Prostate gland (tissue), 2 donors: ENCODE data around the gene PPM1L. TPM values are rescaled to one million over a fixed set of nuclear protein-coding genes. Genes with fewer than 3 reads are reported as not detected.

Source experiments
- DNase-seq: peaks from one replicate; pipeline ENCODE4 v3.0.0-alpha.2; 2019; ENCODE audit warnings: low spot score
- H3K27ac ChIP-seq, 2 donors: fragments of 200-600 bp; sonication (generic); 2 replicates each; pipeline ENCODE4 v1.5.1; 2017 to 2019
- H3K27me3 ChIP-seq: fragments of 200-600 bp; sonication (generic); replicated peaks from 2 replicates; pipeline ENCODE4 v1.5.1; 2019; ENCODE audit not compliant: insufficient read depth
- H3K36me3 ChIP-seq, 2 donors: fragments of 200-600 bp; sonication (generic); 1 replicate in 1 of 2; 2 replicates in 1 of 2; pipeline versions ENCODE4 v1.5.1 to v1.8.1; 2017 to 2019
- H3K4me1 ChIP-seq: fragments of 200-600 bp; sonication (generic); replicated peaks from 2 replicates; pipeline ENCODE4 v1.5.1; 2019
- H3K4me3 ChIP-seq, 2 donors: fragments of 200-600 bp; sonication (generic); 2 replicates each; pipeline ENCODE4 v1.5.1; 2017 to 2019
- H3K9me3 ChIP-seq: fragments of 200-600 bp; sonication (generic); 2 replicates; pipeline ENCODE4 v1.5.1; 2017
- POLR2A ChIP-seq: fragments of 450-650 bp; IDR thresholded peaks from one replicate; pipeline ENCODE4 v1.6.1; 2016; ENCODE audit warnings: antibody characterized with exemption, mild to moderate bottlenecking
- POLR2AphosphoS5 ChIP-seq: sonication (generic); formaldehyde crosslinking; IDR thresholded peaks from one replicate; pipeline ENCODE4 v1.6.1; 2017; ENCODE audit warnings: antibody characterized with exemption
- WGBS: methylation state at CpG from one replicate; pipeline ENCODE4 v1.1.5; 2018; 5-methylcytosine and 5-hydroxymethylcytosine counted together
- intact Hi-C: fragments of 100-400 bp; cut with DNase I; formaldehyde crosslinking; loops from one replicate; pipeline ENCODE4 v1.14.2; 2022
- total RNA-seq, 2 donors: library from RNA; depleted of rRNA; stranded (reverse); fragments of >200 nt; gene quantifications; one replicate each; pipeline ENCODE4 v1.1.0, GENCODE V29; 2016
- TF ChIP-seq, protein P1 (sequence below), 4 experiments: fragments of 200-600 bp in 2 of 4; fragments of 450-650 bp in 2 of 4; sonication (generic) in 2 of 4; IDR thresholded peaks; 1 replicate in 3 of 4; 2 replicates in 1 of 4; pipeline ENCODE4 v1.5.1; 2016 to 2019; ENCODE audit warnings: antibody characterized with exemption in 4 of 4, mild to moderate bottlenecking in 2 of 4, moderate library complexity in 2 of 4

The PPM1L gene
- total RNA-seq, 2 donors from 2014 or later: 23.6 to 27.0 TPM

DNA sequence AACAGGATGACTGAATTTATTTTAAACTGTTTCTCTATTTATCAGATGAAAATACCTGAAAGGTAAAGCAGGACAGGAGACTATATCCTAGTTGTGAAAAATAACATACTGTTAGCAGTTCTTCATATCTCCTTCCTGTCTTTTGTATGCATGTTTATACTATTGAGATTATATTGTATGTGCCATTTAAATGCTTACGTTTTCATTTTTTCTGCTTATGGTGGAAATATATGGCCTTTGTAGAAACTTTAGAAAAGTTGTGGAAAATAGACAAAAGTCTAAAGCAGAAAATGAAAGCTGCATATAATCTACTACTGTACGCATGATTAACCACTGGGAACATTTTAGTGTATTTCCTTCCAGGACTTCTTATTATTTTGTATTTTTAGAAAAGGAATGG is 2.1 kb upstream of the PPM1L start:
- no peak for TF ChIP-seq POLR2A
- TF ChIP-seq, protein P1, sequence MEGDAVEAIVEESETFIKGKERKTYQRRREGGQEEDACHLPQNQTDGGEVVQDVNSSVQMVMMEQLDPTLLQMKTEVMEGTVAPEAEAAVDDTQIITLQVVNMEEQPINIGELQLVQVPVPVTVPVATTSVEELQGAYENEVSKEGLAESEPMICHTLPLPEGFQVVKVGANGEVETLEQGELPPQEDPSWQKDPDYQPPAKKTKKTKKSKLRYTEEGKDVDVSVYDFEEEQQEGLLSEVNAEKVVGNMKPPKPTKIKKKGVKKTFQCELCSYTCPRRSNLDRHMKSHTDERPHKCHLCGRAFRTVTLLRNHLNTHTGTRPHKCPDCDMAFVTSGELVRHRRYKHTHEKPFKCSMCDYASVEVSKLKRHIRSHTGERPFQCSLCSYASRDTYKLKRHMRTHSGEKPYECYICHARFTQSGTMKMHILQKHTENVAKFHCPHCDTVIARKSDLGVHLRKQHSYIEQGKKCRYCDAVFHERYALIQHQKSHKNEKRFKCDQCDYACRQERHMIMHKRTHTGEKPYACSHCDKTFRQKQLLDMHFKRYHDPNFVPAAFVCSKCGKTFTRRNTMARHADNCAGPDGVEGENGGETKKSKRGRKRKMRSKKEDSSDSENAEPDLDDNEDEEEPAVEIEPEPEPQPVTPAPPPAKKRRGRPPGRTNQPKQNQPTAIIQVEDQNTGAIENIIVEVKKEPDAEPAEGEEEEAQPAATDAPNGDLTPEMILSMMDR (IDR thresholded peaks at IDR 0.05): no peak
- no peak for TF ChIP-seq POLR2AphosphoS5
- H3K36me3 ChIP-seq: no peaks in the 10 kb centered on the region
- 48% methylated on average over 2 of the region's 2 CpGs for WGBS
- H3K4me1 ChIP-seq: peaks cover 6% of the 10 kb centered on the region
- DNase-seq: no peak
- no peaks in the 10 kb centered on the region for H3K27me3 ChIP-seq
- H3K4me3 ChIP-seq: peak overlapping the region; percentile 68 to 76
- peak overlapping the region in 1 of 2 donors; percentile 88 for H3K27ac ChIP-seq
- intact Hi-C loops: loop anchor here (5.0 to 10.0 kb wide), 2 partner anchors 47 to 189 kb away; partner anchors contain the start of gene KPNA4
- H3K9me3 ChIP-seq: no peaks in the 10 kb centered on the region

DNA sequence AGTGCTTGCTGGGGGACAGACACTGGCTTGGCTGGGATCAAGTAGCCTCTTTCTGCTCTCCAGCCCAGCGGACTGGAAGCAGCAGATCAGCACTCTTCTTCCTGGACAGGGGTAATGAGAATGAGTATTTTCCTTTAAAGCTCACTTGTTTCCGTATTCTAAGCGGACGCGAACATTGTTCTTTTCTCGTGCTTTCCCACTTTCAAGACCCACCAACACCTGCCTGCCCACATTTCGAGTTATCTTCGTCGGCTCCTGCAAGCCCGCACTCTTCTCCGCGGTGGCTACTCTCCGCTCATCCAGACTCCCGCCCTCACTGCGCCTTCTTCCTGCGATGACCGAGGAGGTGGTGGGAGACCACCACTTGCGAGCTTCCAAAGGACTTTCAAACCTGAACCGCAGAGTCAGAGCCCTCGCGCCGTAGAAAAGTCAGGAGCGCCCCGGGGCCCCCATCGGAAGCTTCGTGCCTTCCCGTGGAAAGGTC is 1.6 kb upstream of the PPM1L start:
- Histone ChIP-seq H3K4me1 (peaks cover 6% of the 10 kb centered on the region), H3K27ac (peak overlapping the region; percentile 88 to 92), H3K4me3 (peak overlapping the region; percentile 68 to 76), H3K9me3 (no peaks in the 10 kb centered on the region), H3K27me3 (no peaks in the 10 kb centered on the region), H3K36me3 (no peaks in the 10 kb centered on the region)
- WGBS: 0% methylated on average over 27 of the region's 27 CpGs
- intact Hi-C loops: loop anchor here (5.0 to 10.0 kb wide), 2 partner anchors 47 to 190 kb away; partner anchors contain the start of gene KPNA4
- DNase-seq: peak; percentile 25
- TF ChIP-seq, protein P1 (IDR thresholded peaks at IDR 0.05): no peak
- TF ChIP-seq POLR2AphosphoS5 (peak; percentile 17), POLR2A (no peak)

DNA sequence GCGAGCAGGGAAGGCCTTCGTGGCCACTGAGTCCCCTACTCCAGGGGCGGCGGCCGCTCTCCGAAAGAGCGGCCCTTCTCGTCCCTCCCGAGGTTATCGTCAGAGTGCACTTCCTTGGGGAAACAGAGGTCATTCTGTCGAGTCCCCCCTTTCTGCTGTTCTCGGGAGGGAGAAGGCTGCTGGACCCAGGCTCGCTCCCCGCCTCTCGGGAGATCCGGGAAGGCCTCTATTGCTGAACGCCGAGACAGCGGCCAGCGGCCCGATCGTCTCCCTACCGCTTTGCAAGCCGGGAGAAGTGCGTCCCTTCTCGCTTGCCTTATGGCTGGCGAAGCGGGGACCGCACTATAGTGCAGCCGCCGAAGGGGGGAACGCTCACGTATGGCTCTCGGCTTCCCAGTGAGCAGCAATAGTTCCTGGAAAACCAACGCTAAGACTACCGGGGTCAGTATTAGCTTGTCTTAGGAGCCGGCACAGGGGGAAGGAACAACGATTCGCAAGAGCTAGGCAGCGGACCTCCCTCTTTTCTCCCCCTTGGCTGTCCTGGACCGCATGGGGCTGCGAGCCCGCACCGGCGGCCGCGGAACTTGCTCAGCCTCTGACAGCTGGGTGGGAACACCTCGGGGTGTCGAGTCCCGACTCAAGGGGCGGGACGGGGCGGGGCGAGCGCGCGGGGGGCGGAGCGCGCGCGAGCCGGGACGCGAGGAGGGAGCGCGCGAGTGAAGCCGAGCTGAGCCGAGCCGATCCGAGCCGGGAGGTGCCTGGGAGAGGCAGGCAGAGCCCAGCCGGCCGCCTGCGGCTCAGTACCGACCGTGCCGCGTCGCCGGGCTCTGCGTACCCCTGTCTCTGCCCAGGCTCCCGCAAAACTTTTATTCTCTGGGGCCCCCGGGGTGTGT is 930 bp upstream of the PPM1L start:
- H3K4me3 ChIP-seq: peak overlapping the region; percentile 68 to 76
- peak overlapping the region; percentile 88 to 92 for H3K27ac ChIP-seq
- no peaks in the 10 kb centered on the region for H3K9me3 ChIP-seq
- WGBS: 1% methylated on average over 72 of the region's 85 CpGs
- TF ChIP-seq POLR2A: peak; percentile 89
- TF ChIP-seq POLR2AphosphoS5: peak; percentile 83
- TF ChIP-seq, protein P1 (IDR thresholded peaks at IDR 0.05): peak in 1 of 4 experiments; percentile 15
- no peaks in the 10 kb centered on the region for H3K27me3 ChIP-seq
- peak; percentile 94 for DNase-seq
- H3K36me3 ChIP-seq: no peaks in the 10 kb centered on the region
- intact Hi-C loops: loop anchor here (5.0 to 10.0 kb wide), 5 partner anchors 47 to 190 kb away; partner anchors contain the start of gene KPNA4
- H3K4me1 ChIP-seq: peaks cover 6% of the 10 kb centered on the region

DNA sequence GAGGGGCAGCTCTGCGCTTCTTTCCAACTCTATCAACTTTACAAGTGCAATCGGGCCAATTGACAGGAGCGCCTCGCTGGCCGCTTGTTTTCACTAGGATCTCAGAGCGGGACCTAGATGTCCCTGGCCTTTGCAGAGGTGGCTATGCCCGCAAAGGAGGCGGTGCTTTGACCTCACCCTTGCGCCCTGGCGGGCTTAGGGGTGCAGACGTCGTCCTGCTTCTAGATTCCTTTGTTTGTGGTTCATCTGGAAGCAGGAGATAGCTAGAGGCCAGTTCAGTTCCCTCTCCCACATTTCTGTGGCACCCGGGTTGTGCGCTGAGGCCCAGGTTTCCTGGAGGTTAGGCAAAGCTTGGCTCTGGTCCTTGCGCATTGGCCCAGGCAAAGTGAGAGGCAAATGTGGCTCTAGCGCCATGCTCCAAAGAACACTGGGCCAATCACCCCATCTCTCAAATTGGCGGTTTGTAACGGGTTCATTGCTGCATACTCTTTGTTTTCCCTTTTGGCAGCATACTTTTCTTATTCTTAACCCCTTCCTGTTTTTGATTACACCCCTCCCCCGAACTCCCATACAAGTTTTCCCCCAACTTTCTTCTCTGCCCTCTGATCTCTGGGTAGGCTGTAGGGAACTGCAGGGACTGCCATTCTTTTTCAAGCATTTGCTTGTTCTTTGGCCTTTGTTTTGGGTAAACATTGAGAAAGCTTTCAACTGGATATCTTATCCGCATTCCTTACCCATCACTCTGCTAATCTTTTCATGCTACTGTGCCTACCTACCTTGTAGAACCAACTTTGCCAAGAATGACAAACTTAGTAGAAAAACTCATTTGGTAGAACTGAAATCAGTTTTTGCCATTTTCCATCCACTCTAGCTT is 1.4 kb downstream of the PPM1L start:
- no peaks in the 10 kb centered on the region for H3K9me3 ChIP-seq
- H3K4me3 ChIP-seq: peak overlapping the region; percentile 68 to 76
- no peak for DNase-seq
- H3K27ac ChIP-seq: no peak overlapping the region
- H3K27me3 ChIP-seq: no peaks in the 10 kb centered on the region
- TF ChIP-seq POLR2AphosphoS5 (no peak), POLR2A (no peak)
- TF ChIP-seq, protein P1 (IDR thresholded peaks at IDR 0.05): no peak
- WGBS: 49% methylated on average over 20 of the region's 20 CpGs
- peaks cover 6% of the 10 kb centered on the region for H3K4me1 ChIP-seq
- no peaks in the 10 kb centered on the region for H3K36me3 ChIP-seq
- intact Hi-C loops: loop anchor here (5.0 to 10.0 kb wide), 4 partner anchors 45 to 193 kb away; partner anchors contain the start of gene KPNA4
